GM13976 (cell line): ENCODE measurements around the gene KRTAP4-7.
"Not testable (repeated sequence)": the region's sequence is repeated elsewhere in the genome, so short reads cannot be mapped to it uniquely, and the experiment has no call there.

Experiments used
- DNase-seq: peaks from one replicate; pipeline ENCODE4 v3.0.0; 2012; ENCODE audit warnings: low spot score
- CTCF ChIP-seq: IDR thresholded peaks from 2 replicates; pipeline ENCODE4 v1.5.1; 2012; ENCODE audit warnings: borderline replicate concordance, mild to moderate bottlenecking; ENCODE audit not compliant: insufficient read depth; ENCODE audit errors: extremely low read depth, missing control alignments, control extremely low read depth
- in situ Hi-C: fragments of 300-500 bp; cut with MboI; formaldehyde crosslinking; loops from one replicate; pipeline ENCODE4 v1.12.0; 2022; ENCODE audit warnings: low sequenced_read_pairs, mixed read lengths, inconsistent platforms; ENCODE audit not compliant: unreplicated experiment

KRTAP4-7 gene

GRCh38 chr17:41052566-41052965 lies 31.4 kb upstream of the KRTAP4-7 start:
- in situ Hi-C loops, result no loop called here
- TF ChIP-seq CTCF, result no peak
- no peak for DNase-seq

GRCh38 chr17:41054025-41054424 lies 29.9 kb upstream of the KRTAP4-7 start:
- TF ChIP-seq CTCF, result no peak
- no peak for DNase-seq
- in situ Hi-C loops, result no loop called here

- DNase-seq, in situ Hi-C loops: not testable (repeated sequence)
These were observed 29.4 kb upstream of the KRTAP4-7 start for GRCh38 chr17:41054556-41054955.

GRCh38 chr17:41055130-41055529 lies 28.8 kb upstream of the KRTAP4-7 start, which contains the start of gene KRTAP2-2:
KRTAP2-2 (minus strand) TSS chr17:41055230; CDS start chr17:41055211, 19 bp downstream.
- in situ Hi-C loops, DNase-seq: not testable (repeated sequence)

- in situ Hi-C loops, result no loop called here
- no peak for TF ChIP-seq CTCF
- DNase-seq, result no peak
These were observed 26.4 kb upstream of the KRTAP4-7 start for GRCh38 chr17:41057547-41057946.

- in situ Hi-C loops, result no loop called here
- TF ChIP-seq CTCF, result no peak
- no peak for DNase-seq
These were observed 25.2 kb upstream of the KRTAP4-7 start for GRCh38 chr17:41058741-41059140.

GRCh38 chr17:41059276-41060051 lies 24.5 kb upstream of the KRTAP4-7 start:
- DNase-seq, in situ Hi-C loops: not testable (repeated sequence)

GRCh38 chr17:41060052-41060604 lies 23.8 kb upstream of the KRTAP4-7 start, which contains the start of gene KRTAP2-3:
KRTAP2-3 (minus strand) TSS chr17:41060114; CDS start chr17:41060050, 64 bp downstream.
- no peak for DNase-seq
- TF ChIP-seq CTCF, result no peak
- in situ Hi-C loops, result no loop called here
